GM04504 (cell line): Measurements from ENCODE around the gene LRRC32.

ENCODE experiments used
- DNase-seq: peaks from one replicate; pipeline ENCODE4 v3.0.0-alpha.2; 2012; ENCODE audit warnings: low read depth

The LRRC32 gene

DNA sequence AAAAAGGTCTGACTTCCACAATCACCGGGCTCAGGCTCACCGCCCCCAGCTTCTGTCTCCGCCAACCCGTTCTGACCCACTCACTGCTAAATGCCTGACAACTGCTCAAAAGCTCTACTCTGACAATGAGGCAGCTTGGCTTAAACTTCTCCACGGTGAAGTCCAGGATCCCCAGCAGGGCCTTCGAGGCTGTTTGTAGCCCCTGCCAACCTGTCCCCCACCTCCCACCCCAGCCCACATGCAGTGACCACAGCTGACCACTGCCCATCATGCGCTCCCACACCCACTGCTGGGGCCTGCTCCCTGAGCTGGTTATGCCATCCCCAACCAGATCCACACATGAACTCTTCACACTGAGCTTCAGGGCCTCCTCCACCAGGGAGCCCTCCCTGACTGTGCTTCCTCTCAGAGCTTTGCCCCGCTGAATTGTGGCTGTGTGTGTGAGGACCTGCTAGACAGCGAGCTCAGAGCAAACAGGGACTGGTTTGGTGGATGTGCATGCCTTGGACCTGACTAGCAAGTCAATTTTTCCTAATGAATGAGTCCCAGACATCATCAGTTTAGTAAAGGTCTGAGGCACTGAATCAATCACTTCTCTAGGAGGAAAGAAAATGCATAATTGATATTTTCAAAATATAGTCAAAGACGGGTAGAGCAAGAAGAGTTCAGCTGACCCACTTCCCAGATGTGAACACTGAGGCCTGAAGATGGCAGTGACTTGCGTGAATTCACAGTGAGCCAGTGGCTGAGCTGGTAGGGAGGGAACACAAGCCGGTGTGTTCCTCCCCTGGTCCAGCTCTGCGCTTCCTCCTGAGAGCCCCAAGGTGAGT, 7.7 kb downstream of the LRRC32 start:
- DNase-seq: no peak

DNA sequence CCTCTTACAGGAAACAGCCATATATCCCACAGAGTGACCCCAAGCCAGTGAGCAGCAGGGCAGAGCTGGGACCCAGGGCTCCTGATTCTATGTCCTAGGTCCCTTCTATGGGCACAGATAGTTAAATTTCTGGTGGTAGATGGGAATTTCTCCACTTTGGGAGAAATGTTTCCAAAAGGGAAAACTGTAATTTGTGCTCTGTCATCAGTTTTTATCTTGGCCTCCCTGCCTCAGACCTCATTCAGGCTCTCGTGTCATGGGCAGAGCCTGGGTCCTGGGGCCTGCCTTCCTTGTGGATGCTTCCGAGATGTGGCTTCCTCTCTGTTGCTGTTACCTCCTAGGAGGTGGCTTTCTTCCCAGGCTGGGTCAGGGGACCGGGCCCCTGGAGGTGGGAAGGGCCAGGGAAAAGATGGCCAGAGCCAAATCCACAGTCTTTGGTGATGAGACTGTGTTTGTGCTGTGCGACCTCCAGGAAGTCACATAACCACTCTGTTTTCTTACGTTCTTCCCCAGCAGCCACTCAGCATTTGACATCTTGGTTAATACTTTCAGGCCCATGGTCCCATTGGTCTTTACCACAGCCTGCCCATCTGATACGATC, 8.6 kb downstream of the LRRC32 start:
- DNase-seq: no peak

DNA sequence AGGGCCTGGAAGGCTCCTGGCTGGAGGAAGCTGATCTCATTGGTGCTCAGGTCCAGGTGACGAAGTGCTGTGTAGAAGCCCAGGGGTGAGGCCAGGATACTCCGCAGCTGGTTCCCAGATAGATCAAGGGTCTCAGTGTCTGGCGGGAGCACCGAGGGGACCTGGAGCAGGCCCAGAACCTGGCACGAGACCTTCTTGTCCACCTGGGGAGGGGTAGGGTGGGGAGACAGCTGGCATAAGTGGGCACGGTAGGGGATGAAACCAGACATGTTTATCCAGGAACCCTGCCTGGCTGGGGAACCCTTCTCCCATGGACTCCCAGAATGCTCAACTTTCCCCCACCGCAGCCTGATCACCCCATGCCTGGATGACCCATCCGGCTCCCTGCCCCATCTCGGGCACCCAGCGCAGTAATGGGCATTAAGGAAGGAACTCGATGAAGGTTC, 9.2 kb downstream of the LRRC32 start:
- no peak for DNase-seq

- no peak for DNase-seq
Observed at GRCh38 chr11:76660533-76661305, 9.8 kb downstream of the LRRC32 start.

DNA sequence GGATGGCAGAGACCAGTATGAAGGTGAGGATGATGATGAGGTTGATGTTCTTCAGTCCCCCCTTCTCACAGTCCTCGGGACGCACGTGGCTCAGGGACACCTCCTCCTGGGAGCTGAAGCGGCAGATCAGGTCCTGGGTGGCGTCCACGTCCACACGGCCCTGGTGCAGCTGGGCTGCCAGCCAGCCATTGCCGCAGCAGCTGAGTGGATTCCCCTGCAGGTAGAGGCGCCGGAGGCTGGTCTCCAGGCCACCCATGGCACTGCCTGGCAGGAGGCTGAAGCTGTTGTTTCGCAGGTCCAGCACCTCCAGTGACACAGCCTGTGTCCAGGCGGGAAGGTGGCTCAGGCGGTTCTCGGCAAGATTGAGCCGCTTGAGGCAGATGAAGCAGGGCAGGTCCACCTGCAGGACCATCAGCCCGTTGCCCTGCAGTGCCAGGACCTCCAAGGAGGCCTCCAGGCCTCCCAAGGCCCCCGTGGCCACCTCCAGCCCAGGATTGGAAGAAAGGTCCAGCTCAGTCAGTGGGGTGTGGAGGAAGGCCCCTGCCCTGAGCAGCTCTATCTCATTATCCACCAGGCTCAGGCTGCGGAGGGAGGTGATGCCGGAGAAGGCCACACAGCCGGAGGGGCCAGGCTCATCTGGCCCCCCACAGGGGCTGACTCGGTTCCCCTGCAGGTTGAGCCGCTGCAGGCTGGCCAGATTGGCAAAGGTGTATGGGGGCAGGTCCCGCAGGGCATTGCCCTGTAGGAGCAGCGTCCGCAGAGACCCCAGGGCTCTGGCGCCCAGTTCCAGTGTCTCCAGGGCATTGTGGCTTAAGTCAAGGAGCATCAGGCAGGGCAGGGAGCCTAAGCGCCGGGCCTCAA, 10.6 kb downstream of the LRRC32 start:
- DNase-seq: no peak

DNA sequence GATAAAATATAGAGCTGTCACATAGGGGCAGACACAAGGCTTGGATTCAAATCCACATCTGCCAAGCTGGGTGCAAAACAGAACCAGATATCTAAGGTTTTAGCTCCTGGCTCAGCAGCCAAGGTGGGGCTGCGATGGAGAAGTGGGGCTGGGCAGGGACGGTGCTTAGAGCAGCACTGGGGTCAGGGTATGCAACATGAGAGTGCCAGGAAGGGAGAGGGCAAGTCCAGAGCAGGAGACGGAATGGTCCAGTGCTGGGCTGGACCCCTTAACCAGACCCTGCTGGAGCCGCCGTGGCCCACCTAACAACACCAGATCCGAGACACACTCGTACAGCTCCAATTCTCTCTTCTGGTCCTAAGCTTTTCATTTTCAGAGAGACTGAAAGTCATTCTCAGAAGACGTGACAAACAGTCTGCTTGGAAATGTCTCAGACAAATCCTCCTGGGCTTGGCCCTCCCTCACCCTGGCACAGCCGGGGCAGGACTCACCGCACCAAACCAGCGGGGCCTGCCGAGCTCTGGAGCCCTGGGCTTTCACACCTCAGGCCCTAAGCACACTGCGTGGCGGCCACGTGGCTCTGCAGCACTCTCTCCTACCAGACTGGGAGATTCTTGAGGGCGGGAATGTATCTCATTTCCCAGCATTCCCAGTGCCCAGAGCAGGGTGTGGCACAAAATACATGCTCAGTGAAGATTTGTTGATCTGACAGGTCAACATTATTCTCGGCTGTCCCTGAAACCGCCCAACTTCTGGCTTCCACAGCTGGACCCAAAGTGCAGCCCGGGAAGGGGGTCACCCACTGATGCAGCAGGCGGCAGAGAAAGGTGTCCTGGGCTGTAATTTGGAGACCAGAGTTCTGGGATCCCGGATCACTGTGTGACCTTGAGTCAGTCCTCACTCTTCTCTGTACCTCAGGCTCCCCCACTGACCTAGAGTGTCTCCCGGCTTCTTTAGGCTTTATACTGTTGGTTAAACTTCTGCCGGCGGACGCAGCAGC, 11.6 kb downstream of the LRRC32 start:
- DNase-seq: no peak

DNA sequence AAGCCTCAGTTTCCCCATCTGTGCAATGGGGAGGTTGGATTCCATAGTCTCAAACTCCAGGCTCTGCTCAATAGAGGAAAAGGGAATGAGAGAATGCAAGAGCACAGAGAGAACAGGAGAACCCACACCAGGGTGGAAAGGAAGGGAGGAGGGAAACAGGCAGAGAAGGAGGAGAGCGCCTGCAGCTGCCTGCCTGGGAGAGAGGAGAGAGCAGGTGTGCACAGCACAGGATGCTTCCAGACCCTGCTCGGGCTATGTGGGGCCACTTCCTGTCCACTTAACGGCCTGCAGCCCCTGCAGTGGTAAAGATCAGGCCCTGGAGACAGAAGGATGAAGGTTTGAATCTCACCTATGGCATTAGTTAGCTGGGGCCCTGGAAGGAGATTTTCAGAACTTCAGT, 12.3 kb downstream of the LRRC32 start:
- DNase-seq: no peak

GRCh38 chr11:76657187-76658170, 13.1 kb downstream of the LRRC32 start:
- no peak for DNase-seq

DNA sequence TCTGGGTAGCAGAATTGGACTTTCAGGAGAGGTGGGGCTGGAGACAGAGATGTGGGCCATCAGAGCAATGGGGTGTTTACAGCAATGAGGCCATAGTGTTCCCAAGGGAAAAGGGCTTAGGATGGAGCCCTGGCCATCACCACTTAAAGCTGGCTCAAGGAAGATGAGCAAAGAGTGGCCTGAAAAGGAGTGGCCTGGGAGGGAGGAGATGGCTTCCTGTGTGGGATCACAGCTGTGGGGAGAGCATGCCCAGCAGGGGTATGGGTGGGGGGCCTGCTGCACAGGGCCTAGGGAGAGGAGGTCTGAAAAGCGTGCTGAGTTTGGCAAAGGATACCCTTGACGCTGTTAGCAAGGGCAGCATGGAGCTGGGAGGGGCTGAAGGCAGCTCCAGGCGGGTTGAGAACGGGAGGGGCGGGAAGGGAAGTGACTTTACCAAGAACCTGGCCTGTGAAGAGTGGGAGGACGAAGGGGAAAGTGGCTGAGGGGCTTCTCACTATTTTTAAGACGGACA, 13.9 kb downstream of the LRRC32 start:
- no peak for DNase-seq

- DNase-seq: no peak
Observed at GRCh38 chr11:76656050-76656531, 14.5 kb downstream of the LRRC32 start.

DNA sequence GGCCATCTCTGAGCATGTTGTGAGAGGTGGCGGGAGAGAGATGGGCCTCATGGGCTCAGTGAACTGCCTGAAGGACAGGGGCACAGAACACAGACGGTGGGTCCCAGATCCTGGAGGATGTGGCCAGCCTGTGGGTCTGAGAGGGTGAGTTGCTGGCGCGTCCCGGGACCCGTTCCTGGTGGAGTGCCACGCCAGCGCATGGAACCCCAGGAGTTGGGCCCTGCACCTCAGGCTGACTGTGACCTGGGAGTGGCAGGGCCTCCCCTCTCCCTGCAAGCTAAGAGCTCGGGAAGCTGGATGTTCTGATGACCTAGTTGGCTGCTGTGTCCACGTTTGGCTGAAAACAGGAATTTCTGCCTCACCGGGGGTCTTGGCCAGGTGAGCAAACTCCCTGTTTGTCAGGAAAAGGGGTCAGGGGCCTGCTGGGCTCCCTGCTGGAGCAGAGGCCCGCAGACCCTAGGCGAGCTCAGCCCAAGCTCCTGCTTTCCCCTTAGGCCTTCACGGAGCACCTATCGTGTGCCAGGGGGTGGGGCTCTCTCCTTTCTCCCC, 15.0 kb downstream of the LRRC32 start:
- DNase-seq: no peak

GRCh38 chr11:76654980-76655379, 15.6 kb downstream of the LRRC32 start:
- no peak for DNase-seq

DNA sequence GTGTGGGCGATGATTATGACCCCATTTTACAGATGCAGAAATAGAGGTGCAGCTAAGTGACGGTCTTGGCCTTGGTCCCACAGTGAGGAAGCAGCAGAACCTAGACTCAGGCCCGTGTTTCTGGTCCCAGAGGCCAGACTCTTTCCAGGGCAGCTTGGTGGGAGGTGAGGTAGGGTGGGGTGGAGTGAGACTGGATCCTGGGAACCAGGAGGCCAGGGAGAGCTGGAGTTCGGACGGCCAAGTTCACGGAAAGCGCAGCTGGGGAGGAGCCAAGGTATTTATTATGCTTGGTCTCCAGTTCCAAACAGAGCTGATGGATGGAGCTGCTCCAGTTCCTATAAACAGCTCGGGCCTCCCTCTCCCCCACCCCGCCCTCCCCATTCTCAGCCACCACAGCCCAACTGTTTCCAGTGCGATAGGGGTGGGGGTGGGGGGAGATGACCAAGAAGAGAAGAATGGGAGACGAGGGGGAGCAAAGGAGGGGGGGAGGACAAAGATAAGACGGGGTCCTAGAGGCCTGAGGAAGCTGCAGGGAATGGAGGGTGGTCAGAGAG, 16.2 kb downstream of the LRRC32 start:
- DNase-seq: peak; percentile 48

GRCh38 chr11:76653674-76654284, 16.8 kb downstream of the LRRC32 start:
- DNase-seq: peak; percentile 60

DNA sequence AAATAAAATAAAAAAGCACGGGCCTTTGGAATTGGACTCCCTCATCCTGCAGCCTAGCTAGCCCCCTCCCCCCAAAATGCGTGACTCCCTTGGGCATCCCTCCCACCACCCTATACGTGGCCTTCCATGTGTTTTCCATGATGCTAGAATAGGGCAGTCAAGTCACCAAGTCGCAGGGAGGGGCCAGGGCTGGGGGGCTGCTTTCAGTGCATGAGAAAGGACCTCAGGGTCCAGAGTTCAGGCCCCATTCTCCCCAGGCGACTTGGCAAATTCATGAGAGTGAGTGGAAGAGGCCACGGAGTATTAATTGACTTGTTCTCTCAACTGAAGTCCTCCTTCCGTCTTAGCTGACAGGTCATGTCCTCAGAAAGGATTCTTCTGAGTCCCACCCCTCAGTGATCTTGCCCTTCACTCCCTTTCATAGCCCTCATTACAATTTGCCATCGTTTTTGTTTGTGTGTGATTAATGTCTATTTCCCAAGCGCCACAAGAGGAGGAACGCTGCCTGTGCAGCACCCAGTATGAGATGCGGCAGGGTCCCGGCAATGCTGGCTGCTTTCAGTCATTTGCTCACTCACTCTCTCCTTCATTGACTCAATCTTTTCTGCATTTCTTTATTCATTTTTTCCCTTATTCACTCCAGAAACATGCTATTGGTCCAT, 17.4 kb downstream of the LRRC32 start:
- DNase-seq: no peak

DNA sequence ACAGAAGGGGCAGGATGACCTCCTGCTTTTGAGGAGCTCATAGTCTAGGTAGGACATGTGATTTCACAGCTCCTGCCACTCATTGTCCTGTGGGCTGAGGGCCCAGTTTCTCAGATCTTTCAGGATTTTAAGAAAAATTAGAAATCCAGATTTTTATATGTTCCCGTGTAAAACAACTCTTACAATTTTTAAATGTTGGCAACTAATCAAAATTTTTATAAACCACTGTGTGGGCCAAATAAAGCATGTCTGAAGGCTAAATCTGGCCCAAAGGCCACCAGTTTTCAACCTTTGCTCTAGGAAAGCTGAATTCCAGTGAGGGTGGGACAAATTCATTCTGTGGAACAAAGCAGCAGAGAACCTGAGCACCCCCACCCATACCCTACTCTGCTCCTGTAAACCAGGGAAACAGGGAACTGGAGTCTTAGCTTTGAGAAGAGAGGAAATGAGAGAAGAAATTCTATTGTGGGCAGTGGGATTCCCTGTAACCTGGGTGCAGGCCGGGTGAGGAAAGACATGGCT, 20.6 kb downstream of the LRRC32 start:
- no peak for DNase-seq

DNA sequence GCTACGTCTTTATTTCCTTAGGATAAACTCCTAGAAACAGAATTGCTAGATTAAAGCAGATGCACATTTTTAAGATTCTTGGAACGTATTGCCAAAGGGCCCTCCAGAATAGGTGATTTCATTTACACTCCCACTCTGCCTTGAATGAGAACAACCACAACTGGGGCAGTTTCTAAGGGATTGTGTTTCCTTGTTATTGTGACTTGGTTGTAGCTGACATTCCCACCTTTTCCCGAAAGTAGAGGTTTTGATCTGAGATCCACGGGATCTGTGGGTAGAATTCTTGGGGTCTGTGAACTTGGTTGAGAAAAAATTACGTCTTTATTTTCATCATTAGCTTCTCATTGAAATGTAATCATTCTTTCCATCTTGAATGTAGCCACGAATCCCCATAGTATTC, 21.5 kb downstream of the LRRC32 start:
- no peak for DNase-seq
